Tibial nerve (tissue), 4 donors: Measurements from ENCODE around the gene DOCK2. TPM values are rescaled to one million over a fixed set of nuclear protein-coding genes. Genes with fewer than 3 reads are reported as not detected.

Source experiments
- DNase-seq, 2 donors: peaks; one replicate each; pipeline ENCODE4 v3.0.0-alpha.2; 2019; ENCODE audit warnings: low spot score in 2 of 2
- H3K27ac ChIP-seq, 4 donors: fragments of 200-600 bp; sonication (generic) in 3 of 4; one replicate each; pipeline ENCODE4 v1.5.1; 2017 to 2019; ENCODE audit warnings: mild to moderate bottlenecking in 1 of 4
- H3K27me3 ChIP-seq, 2 donors: fragments of 200-600 bp; sonication (generic) in 1 of 2; one replicate each; pipeline versions ENCODE4 v1.5.1 to v1.6.0; 2017 to 2019
- H3K36me3 ChIP-seq, 3 donors: fragments of 200-600 bp; sonication (generic); one replicate each; pipeline ENCODE4 v1.5.1; 2018 to 2019
- H3K4me1 ChIP-seq, 4 donors: fragments of 200-600 bp; sonication (generic) in 3 of 4; one replicate each; pipeline ENCODE4 v1.5.1; 2017 to 2019
- H3K4me3 ChIP-seq, 4 donors: fragments of 200-600 bp; sonication (generic) in 3 of 4; one replicate each; pipeline ENCODE4 v1.5.1; 2017 to 2019; ENCODE audit warnings: mild to moderate bottlenecking in 1 of 4, moderate library complexity in 1 of 4
- H3K9me3 ChIP-seq, 4 donors: fragments of 200-600 bp; sonication (generic) in 3 of 4; one replicate each; pipeline ENCODE4 v1.5.1; 2017 to 2019
- EP300 ChIP-seq, 2 donors: sonication (generic); formaldehyde crosslinking; IDR thresholded peaks; one replicate each; pipeline ENCODE4 v1.6.1; 2017; ENCODE audit warnings: antibody characterized with exemption in 2 of 2, mild to moderate bottlenecking in 1 of 2
- POLR2A ChIP-seq, 2 donors: fragments of 450-650 bp; IDR thresholded peaks; one replicate each; pipeline ENCODE4 v1.6.1; 2017; ENCODE audit warnings: antibody characterized with exemption in 2 of 2, mild to moderate bottlenecking in 2 of 2, moderate library complexity in 2 of 2
- WGBS, 2 donors: methylation state at CpG; one replicate each; pipeline ENCODE4 v1.1.5; 2018; 5-methylcytosine and 5-hydroxymethylcytosine counted together
- total RNA-seq, 4 donors: library from RNA; depleted of rRNA; stranded (reverse); fragments of >200 nt; gene quantifications; one replicate each; pipeline ENCODE4 v1.1.0, GENCODE V29; 2016
- TF ChIP-seq, protein P1 (sequence below), 5 experiments: fragments of 200-600 bp in 3 of 5; fragments of 450-650 bp in 2 of 5; sonication (generic) in 3 of 5; IDR thresholded peaks; one replicate each; pipeline ENCODE4 v1.5.1; 2016 to 2019; ENCODE audit warnings: antibody characterized with exemption in 5 of 5, mild to moderate bottlenecking in 3 of 5, moderate library complexity in 2 of 5

The DOCK2 gene
- total RNA-seq, 4 donors from 2014 or later, result 14.9 to 83.4 (median 23.8) TPM

GRCh38 chr5:169666365-169666764 is 29.3 kb downstream of the DOCK2 start:
- WGBS, 2 donors, result 84% methylated on average over 4 of the region's 4 CpGs
- no peak for DNase-seq
- no peaks in the 10 kb centered on the region for H3K27me3 ChIP-seq

DNA sequence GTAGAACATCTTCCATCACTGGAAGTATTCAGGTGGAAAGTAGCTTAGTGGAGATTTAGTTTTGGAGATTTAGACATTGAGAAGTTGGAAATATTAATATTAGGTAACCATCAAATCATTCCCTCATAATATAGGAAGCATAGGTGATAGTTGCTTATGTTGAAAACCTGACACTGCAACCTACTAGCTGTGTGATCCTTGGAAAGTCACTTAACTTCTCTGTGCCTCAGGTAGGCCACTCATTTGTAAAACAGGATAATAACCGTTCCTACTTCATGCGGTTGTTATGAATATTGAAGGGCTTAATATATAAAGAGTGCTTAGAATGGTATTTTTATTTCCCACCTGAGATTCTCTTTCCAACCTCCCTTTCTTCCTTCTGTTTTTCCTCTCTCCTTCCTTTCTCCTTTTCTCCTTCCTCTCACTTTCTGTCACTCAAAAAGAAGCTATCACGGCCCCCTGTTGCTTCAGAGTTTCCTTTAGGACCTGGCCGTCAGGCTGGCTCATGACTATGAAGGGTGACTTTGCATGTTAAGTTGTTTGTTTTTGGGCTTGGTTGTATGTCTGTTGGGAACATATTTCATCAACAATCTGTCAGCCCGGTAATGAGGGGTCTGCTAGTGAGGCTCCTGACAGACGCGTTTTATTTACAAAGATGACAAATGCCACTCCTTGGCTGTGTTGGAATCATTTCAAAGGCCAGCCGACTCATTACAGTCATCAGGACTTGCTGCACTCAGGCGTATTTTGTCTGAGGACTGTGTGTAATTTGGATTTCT is 31.0 kb downstream of the DOCK2 start:
- no peak overlapping the region for H3K4me3 ChIP-seq

More at GRCh38 chr5:169666365-169666764, 29.3 kb downstream of the DOCK2 start:
- Histone ChIP-seq H3K27ac (no peak overlapping the region), H3K9me3 (peaks cover 0 to 9% (median 0%) of the 10 kb centered on the region in 4 donors), H3K36me3 (no peaks in the 10 kb centered on the region), H3K4me1 (no peaks in the 10 kb centered on the region), H3K4me3 (no peak overlapping the region)
- TF ChIP-seq EP300 (IDR thresholded peaks at IDR 0.05) (no peak), POLR2A (IDR thresholded peaks at IDR 0.05) (no peak)
- TF ChIP-seq, protein P1, sequence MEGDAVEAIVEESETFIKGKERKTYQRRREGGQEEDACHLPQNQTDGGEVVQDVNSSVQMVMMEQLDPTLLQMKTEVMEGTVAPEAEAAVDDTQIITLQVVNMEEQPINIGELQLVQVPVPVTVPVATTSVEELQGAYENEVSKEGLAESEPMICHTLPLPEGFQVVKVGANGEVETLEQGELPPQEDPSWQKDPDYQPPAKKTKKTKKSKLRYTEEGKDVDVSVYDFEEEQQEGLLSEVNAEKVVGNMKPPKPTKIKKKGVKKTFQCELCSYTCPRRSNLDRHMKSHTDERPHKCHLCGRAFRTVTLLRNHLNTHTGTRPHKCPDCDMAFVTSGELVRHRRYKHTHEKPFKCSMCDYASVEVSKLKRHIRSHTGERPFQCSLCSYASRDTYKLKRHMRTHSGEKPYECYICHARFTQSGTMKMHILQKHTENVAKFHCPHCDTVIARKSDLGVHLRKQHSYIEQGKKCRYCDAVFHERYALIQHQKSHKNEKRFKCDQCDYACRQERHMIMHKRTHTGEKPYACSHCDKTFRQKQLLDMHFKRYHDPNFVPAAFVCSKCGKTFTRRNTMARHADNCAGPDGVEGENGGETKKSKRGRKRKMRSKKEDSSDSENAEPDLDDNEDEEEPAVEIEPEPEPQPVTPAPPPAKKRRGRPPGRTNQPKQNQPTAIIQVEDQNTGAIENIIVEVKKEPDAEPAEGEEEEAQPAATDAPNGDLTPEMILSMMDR (IDR thresholded peaks at IDR 0.05), result no peak

DNA sequence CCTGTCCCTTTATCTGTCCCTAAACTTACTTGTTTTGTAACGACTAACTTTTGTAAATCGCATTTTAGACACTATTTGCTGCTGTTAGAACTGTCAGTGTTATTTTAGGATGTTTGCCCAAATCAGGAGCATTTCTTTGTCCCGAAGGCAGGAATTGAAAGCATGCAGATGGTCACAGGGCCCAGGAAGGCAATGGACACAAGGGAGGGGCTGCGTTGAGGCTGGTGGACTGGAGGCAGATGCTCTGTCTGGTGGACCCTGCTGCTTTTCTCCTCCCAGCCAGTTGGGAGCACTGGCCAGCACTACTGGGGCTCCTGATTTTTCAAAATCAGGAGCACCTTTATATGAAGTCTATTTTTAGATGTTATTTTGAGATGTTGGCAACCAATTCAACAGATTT is 31.7 kb downstream of the DOCK2 start:
- no peak overlapping the region for H3K27ac ChIP-seq
- DNase-seq, result no peak
- 36 to 40% methylated on average over 4 of the region's 4 CpGs for WGBS, 2 donors
- TF ChIP-seq EP300 (IDR thresholded peaks at IDR 0.05), result no peak
- TF ChIP-seq, protein P1 (IDR thresholded peaks at IDR 0.05), result no peak
- TF ChIP-seq POLR2A (IDR thresholded peaks at IDR 0.05), result no peak
- H3K27me3 ChIP-seq, result no peaks in the 10 kb centered on the region
- no peaks in the 10 kb centered on the region for H3K4me1 ChIP-seq
- H3K4me3 ChIP-seq, result no peak overlapping the region
- H3K9me3 ChIP-seq, result peaks cover 0 to under 1% (median 0%) of the 10 kb centered on the region in 4 donors
- no peaks in the 10 kb centered on the region for H3K36me3 ChIP-seq

More for the DNA sequence above, 31.0 kb downstream of the DOCK2 start:
- no peaks in the 10 kb centered on the region for H3K27me3 ChIP-seq
- WGBS, 2 donors, result 50 to 61% methylated on average over 9 of the region's 9 CpGs
- no peaks in the 10 kb centered on the region for H3K4me1 ChIP-seq
- H3K9me3 ChIP-seq, result peaks cover 0 to 7% (median 0%) of the 10 kb centered on the region in 4 donors
- no peak overlapping the region for H3K27ac ChIP-seq
- no peaks in the 10 kb centered on the region for H3K36me3 ChIP-seq
- no peak for DNase-seq
- TF ChIP-seq, protein P1 (IDR thresholded peaks at IDR 0.05), result no peak
- TF ChIP-seq POLR2A (IDR thresholded peaks at IDR 0.05) (no peak), EP300 (IDR thresholded peaks at IDR 0.05) (no peak)

- no peak overlapping the region for H3K4me3 ChIP-seq
- H3K27me3 ChIP-seq, result no peaks in the 10 kb centered on the region
- DNase-seq, result no peak
- H3K4me1 ChIP-seq, result no peaks in the 10 kb centered on the region
- H3K36me3 ChIP-seq, result no peaks in the 10 kb centered on the region
- WGBS, 2 donors, result 71 to 81% methylated on average over 6 of the region's 6 CpGs
- no peak overlapping the region for H3K27ac ChIP-seq
- TF ChIP-seq, protein P1 (IDR thresholded peaks at IDR 0.05), result no peak
- no peak for TF ChIP-seq POLR2A (IDR thresholded peaks at IDR 0.05)
- TF ChIP-seq EP300 (IDR thresholded peaks at IDR 0.05), result no peak
- no peaks in the 10 kb centered on the region for H3K9me3 ChIP-seq
These were observed 33.9 kb downstream of the DOCK2 start for GRCh38 chr5:169670769-169671525.

DNA sequence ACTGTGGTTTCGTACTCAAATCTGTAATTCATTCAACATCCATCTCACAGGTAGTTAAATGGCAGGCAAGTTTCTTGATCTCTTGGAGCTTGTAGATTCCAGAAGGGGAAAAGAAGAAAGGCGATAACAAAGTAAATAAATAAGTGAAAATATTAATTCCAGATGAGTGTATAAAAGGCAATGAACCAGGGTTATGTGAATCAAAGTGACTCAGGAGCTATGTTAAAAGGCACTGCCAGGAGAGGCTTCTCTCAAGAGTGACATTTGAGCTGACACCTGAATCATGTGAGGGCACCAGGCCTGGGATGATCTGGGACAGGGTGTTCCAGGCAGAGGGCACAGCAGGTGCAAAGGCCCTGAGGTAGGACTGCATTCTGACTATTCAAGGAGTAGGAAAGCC is 45.0 kb downstream of the DOCK2 start:
- DNase-seq, result no peak
- H3K9me3 ChIP-seq, result no peaks in the 10 kb centered on the region
- WGBS, 2 donors, result 73 to 76% methylated on average over 2 of the region's 2 CpGs
- H3K4me1 ChIP-seq, result no peaks in the 10 kb centered on the region
- no peak overlapping the region for H3K27ac ChIP-seq
- H3K27me3 ChIP-seq, result no peaks in the 10 kb centered on the region
- no peaks in the 10 kb centered on the region for H3K36me3 ChIP-seq
- no peak overlapping the region for H3K4me3 ChIP-seq
- TF ChIP-seq EP300 (IDR thresholded peaks at IDR 0.05), result no peak
- no peak for TF ChIP-seq POLR2A (IDR thresholded peaks at IDR 0.05)
- TF ChIP-seq, protein P1 (IDR thresholded peaks at IDR 0.05), result no peak
